Neural crest cell (in vitro differentiated cells): ENCODE data around the gene MMEL1. TPM values are rescaled to one million over a fixed set of nuclear protein-coding genes. Genes with fewer than 3 reads are reported as not detected.
A peak's percentile ranks its signal among the peaks of the same experiment; 100 is the strongest.
"Not testable (repeated sequence)": the region's sequence is repeated elsewhere in the genome, so short reads cannot be mapped to it uniquely, and the experiment has no call there.

Source experiments
- DNase-seq: peaks from one replicate; pipeline ENCODE4 v3.0.0; 2021; ENCODE audit warnings: low read depth, mixed read lengths, low spot score
- H3K27ac Mint-ChIP-seq: one replicate; pipeline ENCODE4 v1.8.0; 2021; ENCODE audit warnings: mild to moderate bottlenecking, mixed read lengths; ENCODE audit not compliant: unreplicated experiment
- H3K27me3 Mint-ChIP-seq: 2 replicates; pipeline ENCODE4 v1.8.0; 2021; ENCODE audit warnings: low read depth, mild to moderate bottlenecking, mixed read lengths
- H3K36me3 Mint-ChIP-seq: 2 replicates; pipeline ENCODE4 v1.8.0; 2021; ENCODE audit warnings: low read depth, mild to moderate bottlenecking, mixed read lengths
- H3K4me1 Mint-ChIP-seq: 2 replicates; pipeline ENCODE4 v1.8.0; 2021; ENCODE audit warnings: mixed read lengths
- H3K4me3 Mint-ChIP-seq: one replicate; pipeline ENCODE4 v1.8.0; 2021; ENCODE audit warnings: mild to moderate bottlenecking, mixed read lengths
- H3K9me3 Mint-ChIP-seq: 2 replicates; pipeline ENCODE4 v1.8.0; 2021; ENCODE audit warnings: mixed read lengths
- total RNA-seq: library from RNA; stranded (reverse); gene quantifications from 2 replicates; pipeline ENCODE4 v1.2.1, GENCODE V29; 2021
- TF ChIP-seq, protein P1 (sequence below): fragments of 200-600 bp; sonication (generic); conservative IDR thresholded peaks from 2 replicates; pipeline ENCODE4 v1.5.0; 2021; ENCODE audit warnings: antibody characterized with exemption, mild to moderate bottlenecking

The MMEL1 gene
- total RNA-seq, 1 donor from 2014 or later: 0.51 TPM

DNA sequence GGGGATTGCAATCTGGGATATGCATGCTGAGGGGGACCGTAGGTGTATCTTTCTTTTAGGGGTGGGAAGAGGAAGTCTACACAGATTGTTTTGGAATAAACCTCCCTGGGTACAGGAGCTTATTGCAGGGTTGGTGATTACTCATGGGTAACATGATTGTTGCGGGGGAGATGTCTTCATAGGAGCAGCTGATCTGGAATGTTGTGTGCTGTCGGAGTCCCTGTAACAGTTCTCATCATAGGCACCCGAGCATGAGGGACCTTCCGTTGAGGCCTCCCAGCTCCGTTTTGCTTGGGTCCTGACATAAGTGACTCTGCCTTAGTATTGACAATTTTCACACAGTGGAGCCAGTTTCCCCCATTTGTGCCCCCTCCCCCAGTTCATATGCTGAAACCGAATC lies 50.4 kb downstream of the MMEL1 start:
- DNase-seq: no peak

GRCh38 chr1:2580691-2581090 lies 52.1 kb downstream of the MMEL1 start:
- H3K27me3 Mint-ChIP-seq: peaks cover 10% of the 10 kb centered on the region
- TF ChIP-seq, protein P1, sequence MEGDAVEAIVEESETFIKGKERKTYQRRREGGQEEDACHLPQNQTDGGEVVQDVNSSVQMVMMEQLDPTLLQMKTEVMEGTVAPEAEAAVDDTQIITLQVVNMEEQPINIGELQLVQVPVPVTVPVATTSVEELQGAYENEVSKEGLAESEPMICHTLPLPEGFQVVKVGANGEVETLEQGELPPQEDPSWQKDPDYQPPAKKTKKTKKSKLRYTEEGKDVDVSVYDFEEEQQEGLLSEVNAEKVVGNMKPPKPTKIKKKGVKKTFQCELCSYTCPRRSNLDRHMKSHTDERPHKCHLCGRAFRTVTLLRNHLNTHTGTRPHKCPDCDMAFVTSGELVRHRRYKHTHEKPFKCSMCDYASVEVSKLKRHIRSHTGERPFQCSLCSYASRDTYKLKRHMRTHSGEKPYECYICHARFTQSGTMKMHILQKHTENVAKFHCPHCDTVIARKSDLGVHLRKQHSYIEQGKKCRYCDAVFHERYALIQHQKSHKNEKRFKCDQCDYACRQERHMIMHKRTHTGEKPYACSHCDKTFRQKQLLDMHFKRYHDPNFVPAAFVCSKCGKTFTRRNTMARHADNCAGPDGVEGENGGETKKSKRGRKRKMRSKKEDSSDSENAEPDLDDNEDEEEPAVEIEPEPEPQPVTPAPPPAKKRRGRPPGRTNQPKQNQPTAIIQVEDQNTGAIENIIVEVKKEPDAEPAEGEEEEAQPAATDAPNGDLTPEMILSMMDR: no peak
- no peaks in the 10 kb centered on the region for H3K36me3 Mint-ChIP-seq
- no peak overlapping the region for H3K4me3 Mint-ChIP-seq
- H3K4me1 Mint-ChIP-seq: peaks cover 14% of the 10 kb centered on the region
- H3K27ac Mint-ChIP-seq: no peak overlapping the region
- H3K9me3 Mint-ChIP-seq: no peaks in the 10 kb centered on the region
- DNase-seq: no peak

More for the DNA sequence above, 50.4 kb downstream of the MMEL1 start:
- H3K4me1 Mint-ChIP-seq: peaks cover 14% of the 10 kb centered on the region
- peak overlapping the region; percentile 39 for H3K4me3 Mint-ChIP-seq
- peaks cover 10% of the 10 kb centered on the region for H3K27me3 Mint-ChIP-seq
- TF ChIP-seq, protein P1: no peak
- H3K27ac Mint-ChIP-seq: no peak overlapping the region
- no peaks in the 10 kb centered on the region for H3K9me3 Mint-ChIP-seq
- H3K36me3 Mint-ChIP-seq: no peaks in the 10 kb centered on the region

- no peak overlapping the region for H3K27ac Mint-ChIP-seq
- TF ChIP-seq, protein P1: peak; percentile 1
- no peaks in the 10 kb centered on the region for H3K4me1 Mint-ChIP-seq
- peaks cover 10% of the 10 kb centered on the region for H3K27me3 Mint-ChIP-seq
- no peaks in the 10 kb centered on the region for H3K36me3 Mint-ChIP-seq
- no peak for DNase-seq
- H3K4me3 Mint-ChIP-seq: peak overlapping the region; percentile 20
- no peaks in the 10 kb centered on the region for H3K9me3 Mint-ChIP-seq
These were observed 54.1 kb downstream of the MMEL1 start for GRCh38 chr1:2578758-2579118.

- not testable (repeated sequence) for H3K9me3 Mint-ChIP-seq, DNase-seq, H3K4me3 Mint-ChIP-seq, H3K27ac Mint-ChIP-seq, H3K4me1 Mint-ChIP-seq, H3K36me3 Mint-ChIP-seq
- H3K27me3 Mint-ChIP-seq: peaks cover 10% of the 10 kb centered on the region
These were observed 55.2 kb downstream of the MMEL1 start for GRCh38 chr1:2577565-2578075.

DNA sequence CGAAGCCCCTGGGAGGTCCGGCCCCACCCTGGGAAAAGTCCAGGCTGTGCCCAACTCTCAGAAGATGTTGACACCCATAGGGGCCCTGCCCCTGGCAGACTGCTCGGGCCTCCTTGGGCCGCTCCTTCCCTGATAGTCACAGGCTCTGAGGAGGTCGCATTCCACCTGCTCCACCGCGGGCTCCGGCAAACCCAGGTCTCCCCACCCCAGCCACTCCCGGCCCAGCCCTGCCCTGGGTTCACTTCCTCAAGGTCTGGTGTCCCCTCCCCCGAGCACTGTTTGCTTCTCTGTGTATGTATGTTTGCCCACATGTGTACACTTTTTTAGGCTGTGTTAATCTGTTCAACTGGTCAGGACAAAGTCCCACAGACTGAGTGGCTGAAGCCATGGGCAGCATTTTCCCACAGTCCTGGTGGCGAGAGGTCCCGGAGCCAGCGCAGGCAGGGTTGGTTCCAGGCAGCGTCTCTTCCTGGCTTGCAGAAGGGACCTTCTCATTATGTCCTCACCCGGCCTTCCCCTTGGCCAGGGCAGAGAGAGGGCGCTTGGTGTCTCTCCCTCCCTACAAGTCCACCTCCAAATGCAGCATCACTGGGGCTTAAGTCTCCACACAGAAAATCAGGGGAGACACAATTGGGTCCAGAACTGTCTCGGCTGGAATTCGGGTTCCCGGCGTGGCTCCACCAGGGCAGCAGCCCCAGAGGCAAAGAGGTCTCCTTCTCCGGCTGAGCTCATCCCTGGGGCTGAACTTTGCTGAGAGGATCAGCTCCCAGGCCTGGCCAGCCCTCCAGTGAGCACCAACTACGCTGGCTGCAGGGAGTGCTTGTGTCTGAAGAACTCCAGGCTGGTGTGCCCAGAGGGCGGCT lies 56.8 kb downstream of the MMEL1 start:
- H3K27me3 Mint-ChIP-seq: peaks cover 2% of the 10 kb centered on the region
- TF ChIP-seq, protein P1: no peak
- H3K9me3 Mint-ChIP-seq: no peaks in the 10 kb centered on the region
- H3K36me3 Mint-ChIP-seq: no peaks in the 10 kb centered on the region
- H3K4me3 Mint-ChIP-seq: no peak overlapping the region
- no peak overlapping the region for H3K27ac Mint-ChIP-seq
- no peak for DNase-seq
- no peaks in the 10 kb centered on the region for H3K4me1 Mint-ChIP-seq

GRCh38 chr1:2574350-2574749 lies 58.5 kb downstream of the MMEL1 start:
- Mint-ChIP-seq H3K9me3 (no peaks in the 10 kb centered on the region), H3K4me1 (no peaks in the 10 kb centered on the region), H3K27me3 (peaks cover 2% of the 10 kb centered on the region), H3K4me3 (no peak overlapping the region), H3K27ac (no peak overlapping the region), H3K36me3 (no peaks in the 10 kb centered on the region)
- TF ChIP-seq, protein P1: no peak
- no peak for DNase-seq
